AG09319 (cell line): Measurements from ENCODE around the gene CRBN.

Experiments
- DNase-seq: peaks from one replicate; pipeline ENCODE4 v3.0.0-alpha.2; 2010; ENCODE audit warnings: low read depth; ENCODE audit errors: extremely low read depth
- TF ChIP-seq, protein P1 (sequence below): IDR thresholded peaks from 2 replicates; pipeline ENCODE4 v1.5.1; 2011; ENCODE audit warnings: low read depth, mild to moderate bottlenecking, inconsistent platforms, low read length, moderate library complexity

The CRBN gene

DNA sequence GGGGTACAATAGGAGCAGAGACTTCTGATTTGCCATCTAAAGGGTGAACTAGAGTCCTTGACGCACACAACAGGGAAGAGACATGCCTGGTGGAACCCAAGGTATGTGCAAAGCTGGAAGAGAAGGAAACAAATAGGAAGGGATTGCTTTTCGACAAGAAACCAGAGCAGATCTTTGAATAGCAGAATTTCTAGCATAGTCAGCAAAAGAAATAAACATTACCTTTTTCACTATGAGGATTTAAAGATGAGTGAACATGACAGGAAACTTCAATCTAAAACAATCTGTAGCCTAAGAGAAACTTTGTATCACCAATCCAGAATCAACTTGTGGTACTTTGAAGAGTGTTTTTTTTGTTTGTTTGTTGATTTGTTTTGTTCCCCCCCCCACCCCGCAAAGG lies 74.2 kb downstream of the CRBN start:
- TF ChIP-seq, protein P1, sequence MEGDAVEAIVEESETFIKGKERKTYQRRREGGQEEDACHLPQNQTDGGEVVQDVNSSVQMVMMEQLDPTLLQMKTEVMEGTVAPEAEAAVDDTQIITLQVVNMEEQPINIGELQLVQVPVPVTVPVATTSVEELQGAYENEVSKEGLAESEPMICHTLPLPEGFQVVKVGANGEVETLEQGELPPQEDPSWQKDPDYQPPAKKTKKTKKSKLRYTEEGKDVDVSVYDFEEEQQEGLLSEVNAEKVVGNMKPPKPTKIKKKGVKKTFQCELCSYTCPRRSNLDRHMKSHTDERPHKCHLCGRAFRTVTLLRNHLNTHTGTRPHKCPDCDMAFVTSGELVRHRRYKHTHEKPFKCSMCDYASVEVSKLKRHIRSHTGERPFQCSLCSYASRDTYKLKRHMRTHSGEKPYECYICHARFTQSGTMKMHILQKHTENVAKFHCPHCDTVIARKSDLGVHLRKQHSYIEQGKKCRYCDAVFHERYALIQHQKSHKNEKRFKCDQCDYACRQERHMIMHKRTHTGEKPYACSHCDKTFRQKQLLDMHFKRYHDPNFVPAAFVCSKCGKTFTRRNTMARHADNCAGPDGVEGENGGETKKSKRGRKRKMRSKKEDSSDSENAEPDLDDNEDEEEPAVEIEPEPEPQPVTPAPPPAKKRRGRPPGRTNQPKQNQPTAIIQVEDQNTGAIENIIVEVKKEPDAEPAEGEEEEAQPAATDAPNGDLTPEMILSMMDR = no peak
- DNase-seq = no peak

DNA sequence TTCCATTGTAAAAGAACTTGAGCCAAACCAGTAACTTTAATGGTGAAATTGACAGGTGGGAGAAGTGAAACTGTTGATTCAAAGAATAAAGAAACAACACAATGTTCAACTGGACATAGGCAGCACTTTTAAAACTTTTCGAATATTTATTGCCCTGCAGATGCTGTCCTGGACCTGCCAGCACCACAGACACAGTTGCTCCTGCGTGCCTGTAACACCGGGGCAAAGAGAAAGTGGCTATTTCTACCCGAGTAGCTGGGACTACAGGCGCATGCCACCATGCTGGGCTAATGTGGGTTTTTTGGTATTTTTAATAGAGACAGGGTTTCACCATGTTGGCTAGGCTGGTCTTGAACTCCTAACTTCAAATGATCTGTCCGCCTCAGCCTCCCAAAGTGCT lies 76.7 kb downstream of the CRBN start:
- TF ChIP-seq, protein P1 = no peak
- DNase-seq = no peak

DNA sequence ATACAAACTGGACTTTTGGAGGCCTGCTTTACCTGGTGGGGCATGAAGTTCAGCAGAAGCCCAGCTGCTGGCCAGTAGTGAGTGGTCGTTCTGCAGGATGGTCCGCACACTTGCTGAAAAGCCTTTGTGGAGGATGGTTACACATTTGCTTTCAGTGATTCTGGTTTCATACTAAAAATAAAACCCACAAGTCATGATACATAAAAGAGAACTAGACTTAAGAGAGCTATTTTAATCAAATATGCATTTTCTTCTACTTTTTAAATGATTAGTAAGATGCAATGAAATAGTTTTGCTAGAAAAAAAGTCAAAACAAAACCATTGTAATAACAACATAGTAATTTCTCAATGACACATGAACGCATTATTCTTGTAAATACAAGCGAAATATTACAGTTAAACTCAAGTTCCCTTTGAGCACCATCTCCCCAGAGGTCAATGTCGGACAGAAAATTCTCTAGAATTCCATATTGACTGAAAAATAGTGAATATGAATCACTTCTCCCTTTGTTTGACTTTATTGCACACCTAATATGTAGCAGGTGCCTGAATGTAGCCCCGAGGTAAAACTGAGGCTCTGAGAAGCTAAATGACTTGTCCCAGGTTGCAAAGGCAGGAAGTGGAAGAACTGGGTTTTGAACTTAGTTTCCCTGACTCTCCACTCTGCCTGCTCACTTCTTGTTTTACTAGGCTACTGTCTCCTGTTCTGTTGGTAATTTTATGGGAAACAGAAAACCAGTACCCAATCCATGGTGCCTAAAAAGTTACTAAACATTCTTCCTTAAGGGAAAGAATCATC lies 77.6 kb downstream of the CRBN start:
- TF ChIP-seq, protein P1 = no peak

More for the DNA sequence above, 77.6 kb downstream of the CRBN start:
- DNase-seq = no peak
